Effector CD8-positive, alpha-beta T cell (primary cell): ENCODE measurements around the gene RNF215.
"Not testable (repeated sequence)": the region's sequence is repeated elsewhere in the genome, so short reads cannot be mapped to it uniquely, and the experiment has no call there.

Source experiments
- DNase-seq: peaks from one replicate; lab custom pipeline; 2025; lab: John Stamatoyannopoulos, UW

Gene RNF215

GRCh38 chr22:30421695-30422480, 34.7 kb upstream of the RNF215 start:
- no peak for DNase-seq

GRCh38 chr22:30420347-30421125, 33.3 kb upstream of the RNF215 start:
- DNase-seq: no peak

- no peak for DNase-seq
Measured at GRCh38 chr22:30416837-30417236, 29.6 kb upstream of the RNF215 start.

- no peak for DNase-seq
Measured at GRCh38 chr22:30416403-30416802, 29.2 kb upstream of the RNF215 start.

GRCh38 chr22:30414525-30415047, 27.4 kb upstream of the RNF215 start:
- no peak for DNase-seq

GRCh38 chr22:30413745-30414524, 26.7 kb upstream of the RNF215 start:
- DNase-seq: no peak

- no peak for DNase-seq
Measured at GRCh38 chr22:30413001-30413400, 25.8 kb upstream of the RNF215 start.

GRCh38 chr22:30411780-30412179, 24.6 kb upstream of the RNF215 start:
- DNase-seq: no peak

- no peak for DNase-seq
Measured at GRCh38 chr22:30408388-30409102, 21.3 kb upstream of the RNF215 start.

GRCh38 chr22:30406400-30406799, 19.2 kb upstream of the RNF215 start:
- DNase-seq: no peak

- no peak for DNase-seq
Measured at GRCh38 chr22:30405731-30406130, 18.5 kb upstream of the RNF215 start.

- no peak for DNase-seq
Measured at GRCh38 chr22:30404307-30404706, 17.1 kb upstream of the RNF215 start.

GRCh38 chr22:30402766-30403104, 15.5 kb upstream of the RNF215 start:
- not testable (repeated sequence) for DNase-seq

- DNase-seq: no peak
Measured at GRCh38 chr22:30402028-30402765, 15.0 kb upstream of the RNF215 start.

GRCh38 chr22:30401024-30401423, 13.8 kb upstream of the RNF215 start:
- not testable (repeated sequence) for DNase-seq

GRCh38 chr22:30400159-30400558, 12.9 kb upstream of the RNF215 start:
- DNase-seq: no peak

GRCh38 chr22:30399718-30400117, 12.5 kb upstream of the RNF215 start:
- no peak for DNase-seq

- no peak for DNase-seq
Measured at GRCh38 chr22:30398685-30399680, 11.8 kb upstream of the RNF215 start.
